ENCODE data around the gene SELENOP.
"Not testable (repeated sequence)": the region's sequence is repeated elsewhere in the genome, so short reads cannot be mapped to it uniquely, and the experiment has no call there.

The SELENOP gene, protein sequence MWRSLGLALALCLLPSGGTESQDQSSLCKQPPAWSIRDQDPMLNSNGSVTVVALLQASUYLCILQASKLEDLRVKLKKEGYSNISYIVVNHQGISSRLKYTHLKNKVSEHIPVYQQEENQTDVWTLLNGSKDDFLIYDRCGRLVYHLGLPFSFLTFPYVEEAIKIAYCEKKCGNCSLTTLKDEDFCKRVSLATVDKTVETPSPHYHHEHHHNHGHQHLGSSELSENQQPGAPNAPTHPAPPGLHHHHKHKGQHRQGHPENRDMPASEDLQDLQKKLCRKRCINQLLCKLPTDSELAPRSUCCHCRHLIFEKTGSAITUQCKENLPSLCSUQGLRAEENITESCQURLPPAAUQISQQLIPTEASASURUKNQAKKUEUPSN

GRCh38 chr5:42811591-42812446 is at the start of gene SELENOP:
Gene SELENOP (minus strand): TSS chr5:42811892. CDS start chr5:42808353, 3,539 bp downstream.
- DNase-seq (ENCODE audit: low read depth in 2 of 2): no peak

DNA sequence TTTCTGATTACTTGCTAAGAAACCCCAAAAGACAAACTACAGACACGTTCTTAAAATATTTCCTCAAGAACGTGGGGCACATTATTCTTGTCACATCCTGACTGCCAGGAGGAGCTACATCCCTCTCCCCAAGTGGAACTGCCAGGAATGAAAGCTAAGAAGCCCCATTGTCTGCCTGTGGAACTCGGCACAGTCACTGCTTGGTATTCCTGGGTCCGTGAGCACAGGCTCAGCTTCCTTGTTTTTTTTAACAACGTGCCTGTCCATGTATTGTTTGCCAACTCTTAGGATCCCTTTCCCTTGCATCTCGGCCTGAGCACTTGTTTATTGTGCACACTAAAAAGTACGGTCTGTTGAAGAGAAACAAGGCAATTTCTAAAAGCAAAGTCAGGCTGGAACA is 47.0 kb upstream of the SELENOP start:
- DNase-seq (ENCODE audit: low read depth in 2 of 2): no peak

- no peak for DNase-seq (ENCODE audit: low read depth in 2 of 2)
These were observed 46.4 kb upstream of the SELENOP start for GRCh38 chr5:42858031-42858643.

- DNase-seq (ENCODE audit: low read depth in 2 of 2): no peak
These were observed 44.1 kb upstream of the SELENOP start for GRCh38 chr5:42855811-42856210.

DNA sequence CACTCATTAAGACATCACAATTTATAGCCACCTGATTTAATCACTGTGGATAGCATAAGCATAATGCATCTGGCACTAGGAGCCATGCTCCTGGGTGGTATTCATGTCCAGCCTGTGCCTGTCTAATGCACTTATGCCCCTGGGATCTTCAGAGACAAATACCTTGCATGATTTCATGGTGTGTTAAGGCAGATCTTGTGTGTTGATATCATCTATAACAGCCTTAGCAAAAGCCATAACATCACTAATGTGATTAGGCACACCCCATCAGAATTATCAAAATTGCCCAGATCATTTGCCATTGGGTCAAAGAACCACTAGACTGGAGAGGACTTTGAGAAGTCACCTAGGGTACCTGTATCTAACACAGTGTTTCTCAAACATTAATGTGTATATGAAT is 43.7 kb upstream of the SELENOP start:
- DNase-seq (ENCODE audit: low read depth in 2 of 2): no peak

DNA sequence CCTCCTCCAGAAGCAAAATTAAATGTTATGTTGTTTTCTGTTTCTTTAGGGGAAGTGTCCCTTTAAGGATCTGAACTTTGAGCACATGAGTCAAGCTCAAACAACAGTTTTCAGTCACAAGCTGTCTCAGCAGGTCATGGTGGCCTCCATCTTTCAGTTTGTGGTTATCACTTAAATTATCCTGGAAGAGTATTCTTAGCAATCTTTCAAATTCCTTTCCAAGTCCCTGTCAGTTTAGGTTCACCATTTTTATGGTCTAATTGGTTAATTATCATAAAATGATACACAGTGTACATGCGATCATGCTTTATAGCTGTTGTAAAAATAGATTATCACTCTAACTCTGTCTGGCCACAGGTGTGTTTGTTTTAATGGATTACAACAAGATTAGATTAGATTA is 43.1 kb upstream of the SELENOP start:
- DNase-seq (ENCODE audit: low read depth in 2 of 2): no peak

DNA sequence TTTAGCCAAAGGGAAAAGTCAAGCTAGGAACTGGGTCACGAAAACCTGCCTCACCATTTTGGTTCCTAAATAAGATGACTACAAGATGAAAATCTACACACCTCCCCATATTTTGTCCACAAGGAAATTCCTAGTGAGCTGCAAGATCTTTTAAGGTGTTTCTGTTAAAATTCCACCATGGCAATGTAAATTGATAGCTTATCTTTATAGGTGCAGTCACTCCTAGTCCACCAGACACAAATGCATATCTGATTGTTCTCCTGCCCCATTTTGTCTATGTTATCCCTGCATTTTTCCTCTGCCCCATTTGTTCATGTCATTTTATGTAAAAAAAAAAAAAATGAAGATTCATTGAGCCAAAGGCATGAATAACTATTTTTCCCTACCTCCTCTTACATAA is 41.1 kb upstream of the SELENOP start:
- DNase-seq (ENCODE audit: low read depth in 2 of 2): no peak

GRCh38 chr5:42851481-42851880 is 39.8 kb upstream of the SELENOP start:
- no peak for DNase-seq (ENCODE audit: low read depth in 2 of 2)

GRCh38 chr5:42848545-42848944 is 36.9 kb upstream of the SELENOP start:
- DNase-seq (ENCODE audit: low read depth in 2 of 2): no peak

GRCh38 chr5:42844408-42844807 is 32.7 kb upstream of the SELENOP start:
- not testable (repeated sequence) for DNase-seq (ENCODE audit: low read depth in 2 of 2)

GRCh38 chr5:42843675-42844292 is 32.1 kb upstream of the SELENOP start:
- DNase-seq (ENCODE audit: low read depth in 2 of 2): no peak

DNA sequence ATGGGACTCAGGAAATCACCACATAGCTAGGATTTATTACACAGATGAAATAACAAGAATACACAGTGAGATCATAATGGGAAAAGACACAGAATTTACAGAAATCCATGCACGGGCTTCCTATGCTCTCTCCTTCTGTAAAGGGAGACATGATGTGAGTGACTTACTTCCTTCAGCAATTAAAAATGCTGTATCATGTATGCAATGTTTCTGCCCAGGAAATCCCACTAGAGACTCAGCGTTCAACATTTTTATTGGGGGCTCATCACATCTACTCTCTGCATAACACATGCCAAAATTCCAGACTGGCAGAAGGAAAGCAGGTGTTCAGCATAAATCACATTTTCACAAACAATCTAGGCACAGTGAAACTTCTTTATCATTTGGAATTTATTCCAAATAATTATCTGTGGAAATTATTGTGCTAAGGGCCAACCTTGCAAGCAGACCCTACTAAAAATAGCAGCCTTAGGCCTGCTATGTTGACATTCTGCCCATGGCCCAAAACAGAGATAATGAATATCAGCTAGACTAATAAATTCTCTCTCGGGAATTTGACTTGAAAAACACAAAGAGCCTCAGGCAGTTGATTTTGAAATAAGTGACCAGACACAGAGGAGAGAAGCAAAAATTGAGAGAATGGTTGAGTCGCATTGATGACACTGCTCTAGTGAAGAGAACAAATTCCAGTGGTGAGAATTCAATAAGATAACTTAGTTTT is 31.4 kb upstream of the SELENOP start:
- no peak for DNase-seq (ENCODE audit: low read depth in 2 of 2)

- no peak for DNase-seq (ENCODE audit: low read depth in 2 of 2)
These were observed 29.3 kb upstream of the SELENOP start for GRCh38 chr5:42840842-42841567.

GRCh38 chr5:42840269-42840668 is 28.6 kb upstream of the SELENOP start:
- DNase-seq (ENCODE audit: low read depth in 2 of 2): no peak

GRCh38 chr5:42839196-42839595 is 27.5 kb upstream of the SELENOP start:
- DNase-seq (ENCODE audit: low read depth in 2 of 2): no peak

- DNase-seq (ENCODE audit: low read depth in 2 of 2): no peak
These were observed 25.9 kb upstream of the SELENOP start for GRCh38 chr5:42837601-42838000.

- no peak for DNase-seq (ENCODE audit: low read depth in 2 of 2)
These were observed 24.5 kb upstream of the SELENOP start for GRCh38 chr5:42836070-42836769.

- no peak for DNase-seq (ENCODE audit: low read depth in 2 of 2)
These were observed 20.4 kb upstream of the SELENOP start for GRCh38 chr5:42832060-42832459.

- no peak for DNase-seq (ENCODE audit: low read depth in 2 of 2)
These were observed 19.2 kb upstream of the SELENOP start for GRCh38 chr5:42830924-42831323.

DNA sequence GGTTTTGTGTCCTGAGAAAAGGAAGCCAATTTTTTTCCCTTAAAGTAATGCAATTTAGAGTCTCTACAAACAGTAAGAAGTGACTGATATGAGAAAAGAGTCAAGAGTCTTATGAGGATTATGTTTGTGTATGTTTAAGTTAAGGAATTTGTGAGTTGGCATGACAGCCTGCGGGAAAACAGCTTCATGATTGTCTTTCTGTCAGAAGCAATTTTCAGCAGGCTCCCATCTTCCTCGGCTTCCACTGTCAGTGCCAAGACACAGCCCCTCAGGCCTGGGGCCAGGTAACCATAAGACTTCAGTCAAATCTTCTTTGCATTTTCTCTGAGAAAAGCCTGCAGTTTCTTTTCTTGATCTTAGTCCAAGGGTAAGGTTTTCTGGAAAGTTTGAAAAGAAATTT is 17.0 kb upstream of the SELENOP start:
- no peak for DNase-seq (ENCODE audit: low read depth in 2 of 2)
